NCI-H2227 (cell line): ENCODE data around the gene EEPD1.
A peak's percentile ranks its signal among the peaks of the same experiment; 100 is the strongest.

Experiments
- DNase-seq: peaks from one replicate; lab custom pipeline; 2025; ENCODE audit not compliant: unreplicated experiment; lab: John Stamatoyannopoulos, UW

EEPD1 gene

GRCh38 chr7:36188906-36189305 is 35.9 kb downstream of the EEPD1 start:
- no peak for DNase-seq

DNA sequence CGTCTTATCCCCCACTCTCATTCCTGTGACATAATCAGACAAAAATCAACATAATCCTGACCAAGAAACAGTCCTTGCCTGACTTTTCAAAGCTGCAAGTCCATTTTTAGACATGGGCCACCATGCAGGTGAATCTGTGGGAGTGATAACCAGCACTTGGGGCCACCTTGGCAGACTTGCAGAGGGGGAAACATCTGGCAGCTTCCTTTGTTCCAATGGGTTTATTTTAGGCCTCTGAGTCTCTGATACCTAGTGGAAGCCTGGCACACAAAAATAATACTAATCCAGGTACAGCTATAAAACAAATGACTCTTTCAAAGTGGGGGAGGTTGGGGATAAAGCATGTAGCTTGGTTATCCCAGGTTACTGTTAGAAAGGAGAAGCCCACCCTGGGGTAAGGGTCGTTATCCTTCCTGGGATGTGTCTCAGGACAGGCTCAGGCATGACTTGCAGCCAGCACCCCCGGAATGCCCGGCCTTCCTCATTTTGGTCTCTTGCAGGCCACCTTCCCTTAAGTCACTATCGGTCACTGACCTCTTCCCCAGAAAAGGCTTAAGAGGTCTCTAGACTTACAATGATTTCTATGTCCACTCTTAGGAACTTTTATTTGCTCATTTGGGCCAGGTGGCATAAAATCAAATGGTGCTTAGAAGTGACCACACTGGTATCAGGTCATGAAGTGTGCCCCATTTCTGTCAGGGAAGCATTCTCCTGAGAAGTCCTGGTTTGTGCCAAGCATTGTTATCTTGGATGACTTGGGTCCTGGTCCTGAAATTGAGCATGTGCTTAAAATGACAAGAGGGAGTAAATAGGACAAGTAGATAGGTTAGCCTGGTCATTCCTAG is 37.6 kb downstream of the EEPD1 start:
- no peak for DNase-seq

DNA sequence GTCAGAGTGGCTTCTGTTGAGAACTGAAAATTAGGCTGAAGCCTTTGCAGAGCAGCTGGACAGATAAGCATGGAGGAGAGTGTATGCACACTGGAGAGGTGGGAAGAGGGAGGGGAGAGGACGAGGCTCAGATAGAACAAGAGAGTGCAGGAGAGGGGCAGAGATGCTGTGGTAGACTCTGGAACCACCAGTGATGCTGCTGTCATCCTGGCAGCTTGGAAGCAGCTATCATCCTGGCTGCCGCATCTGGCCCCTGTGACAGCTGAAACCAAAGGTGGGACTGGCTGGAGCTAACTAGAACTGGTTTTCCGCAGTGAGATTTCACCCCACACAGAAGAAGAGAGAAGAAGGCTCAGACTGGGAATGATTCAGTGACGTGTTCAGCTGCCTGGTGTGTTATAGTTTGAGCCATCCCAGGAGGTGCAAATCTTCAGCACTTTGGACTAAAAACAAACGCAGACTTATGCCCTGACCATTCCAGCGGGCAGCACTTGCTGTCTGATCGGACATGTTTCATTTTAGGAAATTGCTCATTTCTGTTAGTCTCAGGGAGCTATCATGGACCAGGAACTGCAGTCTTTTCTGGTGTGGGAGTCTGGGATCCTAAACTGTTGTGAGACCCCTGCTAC is 38.4 kb downstream of the EEPD1 start:
- DNase-seq: no peak

GRCh38 chr7:36192053-36192824 is 39.2 kb downstream of the EEPD1 start:
- DNase-seq: no peak

GRCh38 chr7:36192877-36193276 is 39.8 kb downstream of the EEPD1 start:
- no peak for DNase-seq

DNA sequence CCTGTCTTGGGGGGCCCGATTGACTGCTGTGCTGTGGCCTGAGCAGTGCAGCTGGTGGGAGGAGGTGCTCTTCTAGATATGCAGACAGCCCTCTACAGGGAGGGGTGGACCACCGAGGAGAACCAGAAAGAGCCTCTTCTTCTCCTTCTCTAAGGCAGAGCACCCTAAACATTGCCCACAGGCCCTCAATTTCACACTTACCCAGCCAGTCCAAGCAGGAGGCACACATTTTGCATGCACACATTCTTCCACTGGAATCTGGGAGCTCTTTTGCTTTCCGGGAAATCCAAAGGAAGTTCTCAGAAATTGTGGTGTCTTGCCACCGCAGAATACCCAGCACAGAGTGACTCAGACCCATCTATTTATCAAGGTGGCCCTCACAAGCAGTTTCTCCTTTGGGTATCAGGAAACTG is 45.8 kb downstream of the EEPD1 start:
- DNase-seq: no peak

DNA sequence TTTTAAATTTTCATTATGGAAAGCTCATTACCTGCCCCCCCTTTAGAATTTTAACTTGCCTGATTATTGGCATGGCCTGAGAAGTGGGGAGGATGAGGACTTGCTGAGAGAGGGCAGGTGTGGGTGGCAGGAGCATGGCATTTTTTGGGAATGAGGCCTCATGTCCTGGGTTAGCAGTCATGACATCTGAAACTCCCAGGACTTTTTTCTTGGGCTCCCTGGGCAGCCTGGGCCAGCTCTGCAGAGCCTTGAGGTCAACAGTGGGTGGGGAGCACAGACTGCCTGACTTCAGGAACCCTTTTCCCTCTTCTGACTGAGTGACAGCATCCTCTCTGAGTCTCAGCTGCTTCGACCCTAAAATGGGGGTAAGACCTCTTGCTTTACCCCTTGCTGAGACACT is 46.3 kb downstream of the EEPD1 start:
- DNase-seq: no peak

GRCh38 chr7:36201122-36201723 is 48.2 kb downstream of the EEPD1 start:
- no peak for DNase-seq

- DNase-seq: no peak
These were observed 49.3 kb downstream of the EEPD1 start for GRCh38 chr7:36202398-36202797.

DNA sequence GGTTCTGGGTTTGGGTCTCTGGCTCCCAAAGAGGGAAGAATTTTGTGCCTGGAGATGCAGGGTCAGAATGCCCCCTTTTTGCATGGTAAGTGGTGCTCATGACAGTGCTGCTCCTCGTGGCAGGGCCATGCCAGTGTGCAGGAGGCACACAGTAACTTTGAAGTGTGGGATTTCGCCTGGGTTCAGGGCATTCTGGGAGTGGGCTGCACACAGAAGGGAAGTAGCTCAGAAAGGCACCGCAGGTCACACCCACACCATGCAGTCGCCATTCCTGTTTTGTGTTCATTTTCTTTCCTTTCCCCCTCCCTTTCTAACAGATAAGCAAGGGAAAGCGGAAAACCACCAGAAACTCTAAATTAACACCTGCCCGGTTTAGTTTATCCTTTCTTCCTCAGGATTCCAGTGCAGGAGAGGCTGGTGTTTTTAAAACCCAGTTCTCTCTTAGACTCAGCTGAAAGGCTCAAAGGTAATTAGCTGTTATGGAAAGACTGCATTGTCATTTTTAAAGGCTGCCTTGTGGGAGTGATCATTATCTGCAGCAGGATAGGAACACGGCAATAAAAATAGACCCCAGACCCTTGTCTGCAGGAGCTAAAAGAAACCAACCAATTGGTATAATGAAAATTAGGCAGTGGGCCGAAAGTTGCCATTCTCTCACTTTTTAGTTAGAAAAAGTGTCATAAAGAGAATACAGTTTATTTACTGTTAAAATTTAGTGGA is 50.2 kb downstream of the EEPD1 start:
- peak; percentile 53 for DNase-seq

GRCh38 chr7:36204044-36204663 is 51.1 kb downstream of the EEPD1 start:
- DNase-seq: no peak

GRCh38 chr7:36204929-36205635 is 52.0 kb downstream of the EEPD1 start:
- DNase-seq: no peak

DNA sequence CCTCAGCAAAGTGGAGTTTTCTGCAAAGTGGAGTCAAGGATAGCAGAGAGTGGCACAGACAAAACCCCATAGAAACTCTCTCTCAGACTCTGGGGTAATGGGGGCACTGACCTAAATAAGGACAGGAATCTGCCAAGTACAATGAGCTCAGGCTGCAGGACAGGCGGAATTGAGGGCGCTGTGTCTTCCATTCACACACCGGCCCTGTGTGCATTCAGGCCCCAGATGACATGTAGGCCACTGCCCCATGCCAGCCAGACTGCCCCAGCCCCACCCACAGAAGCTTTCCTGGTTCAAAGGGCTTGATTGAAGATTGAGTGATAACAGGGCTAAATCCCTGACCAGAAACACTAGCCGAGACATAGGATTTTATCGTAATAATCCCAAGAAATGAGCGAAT is 52.7 kb downstream of the EEPD1 start:
- DNase-seq: no peak

DNA sequence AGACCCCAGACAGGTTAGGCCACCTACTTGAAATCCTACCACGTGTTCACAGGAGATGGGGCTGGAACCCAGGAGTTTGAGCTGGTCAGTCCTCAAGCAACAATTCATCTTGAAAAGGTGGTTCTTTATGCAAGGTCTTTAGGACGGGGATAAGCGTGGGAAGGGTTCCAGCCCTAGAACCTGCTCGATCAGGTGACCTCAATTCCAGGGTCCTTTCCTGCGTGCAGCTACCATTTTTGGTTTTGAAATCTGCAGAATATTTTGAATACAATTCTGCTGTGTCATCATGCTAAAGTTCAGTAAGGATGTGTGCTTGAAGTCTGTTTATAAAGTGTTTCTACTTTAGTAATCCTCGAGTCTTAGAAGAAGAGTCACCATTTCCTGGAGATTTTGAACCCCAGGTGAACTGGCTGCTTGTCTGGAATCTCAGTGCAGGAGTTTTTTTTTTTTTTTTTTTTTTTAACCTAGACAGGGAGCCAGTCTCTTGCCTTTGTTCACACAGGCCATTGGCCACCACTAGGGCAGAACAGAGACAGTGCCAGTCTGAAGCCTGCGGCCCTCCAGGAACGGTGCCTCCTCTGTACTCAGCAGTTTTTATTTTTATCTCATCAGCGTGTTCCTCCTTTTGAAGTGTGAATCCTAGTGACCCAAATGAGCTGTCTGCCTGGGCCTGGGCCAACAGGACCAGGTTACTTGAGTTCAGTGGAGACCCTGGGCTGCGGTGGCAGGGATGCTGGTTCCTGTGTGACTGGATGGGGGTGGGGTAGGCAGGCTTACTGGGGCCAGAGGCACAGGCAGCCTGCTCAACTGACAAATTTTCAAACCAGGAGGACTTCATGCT is 54.6 kb downstream of the EEPD1 start:
- DNase-seq: no peak

- DNase-seq: no peak
These were observed 55.4 kb downstream of the EEPD1 start for GRCh38 chr7:36208426-36208825.

- no peak for DNase-seq
These were observed 56.2 kb downstream of the EEPD1 start for GRCh38 chr7:36208997-36209813.

DNA sequence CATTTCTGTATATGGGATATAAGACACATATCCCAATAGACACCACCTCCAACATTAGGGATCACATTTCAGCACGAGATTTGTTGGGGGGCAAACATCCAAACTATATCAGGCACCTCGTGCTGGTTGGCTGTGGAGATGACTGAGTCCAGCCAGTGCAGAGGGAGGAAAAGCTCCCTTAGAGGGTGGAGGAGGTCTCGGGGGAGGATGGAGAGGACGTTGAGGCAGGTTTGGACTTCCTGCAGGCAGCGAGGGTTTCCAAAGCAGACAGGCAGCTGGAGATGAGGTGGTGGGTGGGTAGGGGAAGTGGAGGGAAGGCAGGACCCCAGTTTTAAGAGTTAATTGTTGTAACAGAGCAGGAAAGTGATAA is 56.7 kb downstream of the EEPD1 start:
- DNase-seq: no peak

DNA sequence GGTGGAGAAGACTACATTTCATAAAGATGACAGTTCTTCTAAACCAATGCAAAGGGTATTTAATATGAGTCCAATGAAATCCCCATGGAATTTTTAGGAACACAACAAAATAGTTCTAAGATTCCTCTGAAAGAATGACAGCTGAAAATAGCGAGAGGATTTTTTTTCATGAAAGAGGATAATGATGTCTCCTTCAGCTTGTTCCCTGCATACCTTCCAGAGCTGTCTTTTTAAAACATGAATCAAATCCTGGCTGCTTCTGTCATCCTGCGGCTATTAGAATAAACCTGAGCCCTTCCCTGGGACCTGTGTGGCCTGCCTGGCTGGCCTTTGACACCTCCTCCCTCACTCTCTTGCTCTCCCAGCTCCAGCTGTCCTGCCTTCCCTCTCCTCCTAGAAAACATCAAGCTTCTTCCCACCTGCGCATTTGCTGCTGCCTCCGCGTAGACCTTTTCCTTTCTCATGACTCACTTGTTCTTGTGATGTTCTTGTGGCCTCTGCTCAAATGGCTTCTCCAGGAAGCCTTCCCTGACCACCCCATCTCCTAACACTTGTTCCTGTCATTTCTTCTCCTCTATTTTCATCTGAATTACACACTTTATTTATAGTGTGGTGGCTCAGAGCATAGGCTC is 57.4 kb downstream of the EEPD1 start:
- no peak for DNase-seq
